HG03066 (cell line): ENCODE data around the gene CTXN1.
"Not testable (repeated sequence)": the region's sequence is repeated elsewhere in the genome, so short reads cannot be mapped to it uniquely, and the experiment has no call there.

ENCODE experiments used
- ATAC-seq: cut with Tn5 transposase; IDR thresholded peaks from one replicate; pipeline ENCODE4 v1.9.1; 2021; ENCODE audit warnings: low read depth; ENCODE audit not compliant: unreplicated experiment

Gene CTXN1

DNA sequence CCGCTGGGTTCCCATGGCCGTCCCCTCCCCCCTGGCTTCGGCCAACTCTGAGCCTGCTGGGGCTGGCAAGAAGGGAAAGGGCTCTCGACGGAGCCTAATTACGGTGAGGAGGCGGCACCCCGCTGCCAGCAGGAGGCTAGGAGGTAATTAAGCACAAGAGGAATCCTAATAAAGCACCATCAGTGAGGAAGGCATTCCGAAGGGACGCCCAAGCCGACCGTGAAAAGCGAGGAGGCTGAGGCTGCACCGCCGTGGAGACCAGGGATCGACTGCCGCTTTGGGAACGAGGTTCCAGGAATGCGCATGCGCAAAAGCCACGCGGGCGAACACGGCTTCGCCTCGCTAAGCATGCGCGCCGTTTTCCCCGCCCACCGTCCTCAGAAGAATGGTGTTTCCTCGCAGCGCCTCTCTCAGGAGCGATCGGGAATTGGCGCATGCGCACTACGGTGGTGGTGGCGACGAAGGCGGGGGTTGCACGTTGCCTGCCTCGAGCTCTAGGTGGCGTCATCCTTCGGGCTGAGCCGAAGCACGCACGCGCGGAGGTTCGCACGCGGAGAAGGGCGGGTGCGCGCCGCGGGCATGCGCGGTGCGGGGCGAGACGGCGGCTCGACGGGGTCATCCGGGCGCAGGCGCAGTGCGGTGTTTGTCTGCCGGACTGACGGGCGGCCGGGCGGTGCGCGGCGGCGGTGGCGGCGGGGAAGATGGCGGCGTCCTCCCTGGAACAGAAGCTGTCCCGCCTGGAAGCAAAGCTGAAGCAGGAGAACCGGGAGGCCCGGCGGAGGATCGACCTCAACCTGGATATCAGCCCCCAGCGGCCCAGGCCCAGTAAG is 22.5 kb downstream of the CTXN1 start, which contains the start of gene MAP2K7:
MAP2K7 (plus strand) TSS at position 634 of the 830 bp plus-strand sequence; CDS start at position 702, 68 bp downstream.
- peak; percentile 74 for ATAC-seq

DNA sequence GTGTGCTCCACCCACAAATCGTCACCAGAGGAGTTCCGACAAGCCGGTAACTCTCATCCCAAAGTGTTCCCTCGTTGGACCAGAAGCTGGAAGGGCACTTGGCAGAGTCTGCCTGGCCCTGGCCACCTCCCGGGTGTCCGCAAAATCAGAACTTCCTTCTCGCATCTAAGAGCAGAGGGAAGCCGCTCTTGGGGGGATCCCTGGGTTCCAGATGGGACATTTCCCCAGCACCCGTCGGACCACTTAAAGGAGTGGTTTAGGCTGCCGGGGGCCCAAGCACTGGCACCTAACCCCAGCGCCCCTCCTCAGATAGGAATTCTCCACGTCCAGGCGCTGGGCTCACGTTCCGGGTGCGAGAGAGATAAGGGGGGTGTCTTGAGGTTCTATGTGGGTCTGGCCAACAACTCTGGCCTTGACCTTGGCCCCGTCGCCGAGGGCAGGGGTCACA is 23.1 kb downstream of the CTXN1 start:
- no peak for ATAC-seq

DNA sequence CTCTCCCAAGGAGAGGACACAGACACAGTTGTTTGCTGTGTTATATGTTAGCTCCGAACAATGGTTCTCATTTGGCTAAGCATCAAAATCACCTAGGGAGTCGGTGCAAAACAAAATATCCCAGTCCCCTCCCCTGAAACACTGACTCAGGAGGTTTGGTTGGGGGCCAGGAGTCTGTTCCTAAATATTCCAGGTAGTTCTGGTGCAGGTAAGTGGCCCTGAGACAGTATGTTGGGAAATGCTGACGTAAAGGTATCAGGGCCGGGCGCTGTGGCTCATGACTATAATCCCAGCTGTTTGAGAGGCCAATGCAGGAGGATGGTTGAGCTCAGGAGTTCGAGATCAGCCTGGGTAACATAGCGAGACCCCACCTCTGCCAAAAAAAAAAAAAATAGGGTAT is 24.6 kb downstream of the CTXN1 start:
- ATAC-seq = no peak

DNA sequence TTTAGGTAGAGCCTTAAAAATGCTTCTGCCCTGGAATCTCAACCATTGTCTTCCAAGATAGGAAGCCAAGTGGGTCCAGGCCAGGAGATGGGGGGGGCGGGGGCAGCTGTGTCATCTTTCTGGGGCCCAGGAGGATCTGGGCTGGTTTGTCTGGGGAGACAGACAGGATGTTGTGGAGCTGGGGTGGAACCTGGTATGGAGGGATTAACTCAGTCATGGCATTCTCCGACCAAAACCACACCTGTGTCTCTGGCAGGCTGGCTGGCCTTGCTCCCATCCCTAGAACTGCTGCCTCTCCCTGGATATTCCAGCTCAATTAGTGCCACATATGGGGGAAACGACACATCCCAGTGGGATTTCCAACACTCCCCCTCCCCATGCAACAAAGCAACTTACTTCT is 25.0 kb downstream of the CTXN1 start:
- no peak for ATAC-seq

DNA sequence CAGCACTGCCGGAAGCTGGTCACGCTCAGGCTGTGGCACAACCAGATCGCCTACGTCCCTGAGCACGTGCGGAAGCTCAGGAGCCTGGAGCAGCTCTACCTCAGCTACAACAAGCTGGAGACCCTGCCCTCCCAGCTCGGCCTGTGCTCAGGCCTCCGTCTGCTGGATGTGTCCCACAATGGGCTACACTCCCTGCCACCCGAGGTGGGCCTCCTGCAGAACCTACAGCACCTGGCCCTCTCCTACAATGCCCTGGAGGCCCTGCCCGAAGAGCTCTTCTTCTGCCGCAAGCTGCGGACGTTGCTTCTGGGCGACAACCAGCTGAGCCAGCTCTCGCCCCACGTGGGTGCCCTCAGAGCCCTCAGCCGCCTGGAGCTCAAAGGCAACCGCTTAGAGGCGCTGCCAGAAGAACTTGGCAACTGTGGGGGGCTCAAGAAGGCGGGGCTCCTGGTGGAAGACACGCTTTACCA is 25.5 kb downstream of the CTXN1 start:
- no peak for ATAC-seq

DNA sequence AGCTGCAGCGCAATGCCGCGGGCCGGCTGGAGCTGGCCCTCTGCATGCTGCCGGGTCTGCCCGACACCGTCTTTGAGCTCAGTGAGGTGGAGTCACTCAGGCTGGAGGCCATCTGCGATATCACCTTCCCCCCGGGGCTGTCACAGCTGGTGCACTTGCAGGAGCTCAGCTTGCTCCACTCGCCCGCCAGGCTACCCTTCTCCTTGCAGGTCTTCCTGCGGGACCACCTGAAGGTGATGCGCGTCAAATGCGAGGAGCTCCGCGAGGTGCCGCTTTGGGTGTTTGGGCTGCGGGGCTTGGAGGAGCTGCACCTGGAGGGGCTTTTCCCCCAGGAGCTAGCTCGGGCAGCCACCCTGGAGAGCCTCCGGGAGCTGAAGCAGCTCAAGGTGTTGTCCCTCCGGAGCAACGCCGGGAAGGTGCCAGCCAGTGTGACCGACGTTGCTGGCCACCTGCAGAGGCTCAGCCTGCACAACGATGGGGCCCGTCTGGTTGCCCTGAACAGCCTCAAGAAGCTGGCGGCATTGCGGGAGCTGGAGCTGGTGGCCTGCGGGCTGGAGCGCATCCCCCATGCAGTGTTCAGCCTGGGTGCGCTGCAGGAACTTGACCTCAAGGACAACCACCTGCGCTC is 26.1 kb downstream of the CTXN1 start:
- no peak for ATAC-seq

DNA sequence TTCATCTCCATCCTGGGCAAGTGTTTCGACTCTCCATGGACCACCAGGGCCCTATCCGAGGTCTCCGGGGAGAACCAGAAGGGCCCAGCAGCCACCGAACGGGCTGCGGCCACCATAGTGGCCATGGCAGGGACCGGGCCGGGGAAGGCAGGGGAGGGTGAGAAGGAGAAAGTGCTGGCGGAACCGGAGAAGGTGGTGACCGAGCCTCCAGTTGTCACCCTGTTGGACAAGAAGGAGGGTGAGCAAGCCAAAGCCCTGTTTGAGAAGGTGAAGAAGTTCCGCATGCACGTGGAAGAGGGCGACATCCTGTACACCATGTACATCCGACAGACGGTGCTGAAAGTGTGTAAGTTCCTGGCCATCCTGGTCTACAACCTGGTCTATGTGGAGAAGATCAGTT is 27.0 kb downstream of the CTXN1 start:
- no peak for ATAC-seq

DNA sequence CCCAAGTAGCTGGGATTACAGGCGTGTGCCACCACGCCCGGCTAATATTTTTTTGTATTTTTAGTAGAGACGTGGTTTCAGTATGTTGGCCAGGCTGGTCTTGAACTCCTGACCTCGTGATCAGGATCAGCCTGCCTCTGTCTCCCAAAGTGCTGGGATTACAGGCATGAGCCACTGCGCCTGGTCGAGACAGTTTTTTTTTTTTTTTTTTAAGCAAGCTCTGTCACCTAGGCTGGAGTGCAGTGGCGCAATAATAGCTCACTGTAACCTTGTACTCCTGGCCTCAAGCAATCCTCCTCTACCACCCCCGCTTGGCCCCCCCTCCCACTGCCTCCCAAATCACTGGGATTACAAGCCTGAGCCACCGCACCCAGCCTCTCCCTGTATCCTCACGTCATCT is 28.6 kb downstream of the CTXN1 start:
- ATAC-seq = no peak

DNA sequence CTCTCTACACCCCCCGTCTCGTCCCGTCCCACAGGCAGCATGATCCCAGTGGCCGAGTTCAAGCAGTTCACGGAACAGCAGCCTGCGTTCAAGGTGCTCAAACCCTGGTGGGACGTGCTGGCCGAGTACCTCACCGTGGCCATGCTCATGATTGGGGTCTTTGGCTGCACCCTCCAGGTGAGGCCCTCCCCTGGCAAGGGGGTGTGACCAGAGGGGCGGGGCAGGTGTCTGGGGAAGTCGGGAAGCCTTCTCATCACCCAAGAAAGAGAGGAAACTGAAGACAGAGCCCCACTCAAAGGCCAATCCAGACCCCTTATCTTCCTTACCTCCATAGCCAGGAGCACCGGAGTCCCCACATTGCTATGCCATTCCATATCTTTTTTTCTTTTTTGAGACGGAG is 30.4 kb downstream of the CTXN1 start:
- ATAC-seq = no peak

DNA sequence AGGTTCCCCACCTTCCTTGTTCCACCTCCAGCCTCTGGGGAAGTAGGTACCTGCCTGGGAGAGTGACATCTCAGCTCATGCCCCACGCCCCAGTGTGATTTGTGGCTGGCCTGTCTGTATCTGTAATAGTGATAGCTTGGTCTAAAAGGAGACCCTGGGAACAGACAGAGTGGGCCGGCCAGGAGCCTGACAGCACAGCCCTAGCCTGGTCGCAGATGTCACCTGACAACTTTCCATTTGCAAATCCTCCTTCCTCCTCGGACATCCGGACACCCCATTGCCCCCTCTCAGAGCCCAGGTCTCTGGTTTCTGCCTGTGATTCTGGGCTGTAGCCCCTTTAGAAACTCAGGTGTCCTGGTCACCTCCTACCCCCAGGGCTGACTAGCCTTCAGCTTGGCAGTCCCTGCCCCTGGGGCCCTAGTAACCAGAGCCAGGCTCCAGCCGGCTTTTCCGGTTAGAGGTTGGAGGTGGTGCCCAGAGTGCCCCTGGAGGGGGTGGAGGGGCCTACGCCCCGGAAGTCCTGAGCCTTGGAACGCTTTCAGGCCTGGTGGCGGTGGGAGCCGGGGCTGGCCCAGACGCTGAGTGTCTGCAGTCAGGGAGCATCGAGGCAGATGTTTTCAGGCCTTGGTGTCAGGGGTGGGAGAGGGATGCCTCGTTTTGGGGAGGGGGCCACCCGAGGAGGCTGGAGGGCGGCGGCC is 31.2 kb downstream of the CTXN1 start:
- ATAC-seq = no peak

DNA sequence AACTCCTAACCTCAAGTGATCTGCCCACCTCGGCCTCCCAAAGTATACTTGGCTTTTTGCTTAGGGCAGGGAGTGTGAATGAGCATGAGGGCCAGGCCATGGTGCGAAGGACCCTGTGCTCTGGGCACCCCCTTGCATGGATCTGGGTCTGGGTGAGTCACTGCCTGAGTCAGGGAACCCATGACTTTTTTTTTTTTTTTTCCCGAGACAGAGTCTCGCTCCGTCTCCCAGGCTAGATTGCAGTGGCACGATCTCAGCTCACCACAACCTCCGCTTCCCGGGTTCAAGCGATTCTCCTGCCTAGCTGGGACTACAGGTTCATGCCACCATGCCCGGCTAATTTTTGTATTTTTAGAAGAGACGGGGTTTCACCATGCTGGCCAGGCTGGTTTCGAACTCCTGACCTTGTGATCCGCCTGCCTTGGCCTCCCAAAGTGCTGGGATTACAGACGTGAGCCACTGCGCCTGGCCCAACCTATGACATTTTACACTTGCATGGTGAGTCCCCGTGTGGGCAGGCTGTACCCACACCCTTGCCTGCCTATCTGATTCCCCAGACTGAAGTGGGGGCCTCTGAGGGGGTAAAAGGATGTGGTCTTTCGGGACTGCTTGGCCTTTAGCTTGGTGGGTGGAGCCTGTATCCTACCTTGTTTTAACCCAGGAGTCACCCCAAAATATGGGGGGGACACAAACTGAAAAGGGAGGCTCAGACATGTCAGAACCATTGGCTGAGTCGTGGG is 32.4 kb downstream of the CTXN1 start:
- not testable (repeated sequence) for ATAC-seq

DNA sequence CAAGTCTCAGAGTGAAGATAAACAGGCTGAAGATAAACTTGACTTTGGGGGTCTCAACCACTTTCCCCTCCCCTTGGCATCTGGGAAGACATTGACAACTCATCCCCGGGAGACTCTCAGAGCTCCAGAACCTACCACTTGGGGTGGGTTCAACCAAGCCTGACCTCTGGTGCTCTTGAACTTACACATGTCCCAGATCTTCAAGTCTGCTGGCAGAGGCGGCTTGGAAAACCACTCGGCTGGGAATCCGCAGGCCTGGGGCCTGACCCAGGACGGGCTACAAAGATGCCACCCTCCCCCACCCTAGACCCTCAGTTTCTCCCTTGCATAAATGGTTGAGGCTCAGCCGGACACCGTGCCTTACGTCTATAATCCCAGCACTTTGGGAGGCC is 37.1 kb downstream of the CTXN1 start:
- ATAC-seq = no peak

DNA sequence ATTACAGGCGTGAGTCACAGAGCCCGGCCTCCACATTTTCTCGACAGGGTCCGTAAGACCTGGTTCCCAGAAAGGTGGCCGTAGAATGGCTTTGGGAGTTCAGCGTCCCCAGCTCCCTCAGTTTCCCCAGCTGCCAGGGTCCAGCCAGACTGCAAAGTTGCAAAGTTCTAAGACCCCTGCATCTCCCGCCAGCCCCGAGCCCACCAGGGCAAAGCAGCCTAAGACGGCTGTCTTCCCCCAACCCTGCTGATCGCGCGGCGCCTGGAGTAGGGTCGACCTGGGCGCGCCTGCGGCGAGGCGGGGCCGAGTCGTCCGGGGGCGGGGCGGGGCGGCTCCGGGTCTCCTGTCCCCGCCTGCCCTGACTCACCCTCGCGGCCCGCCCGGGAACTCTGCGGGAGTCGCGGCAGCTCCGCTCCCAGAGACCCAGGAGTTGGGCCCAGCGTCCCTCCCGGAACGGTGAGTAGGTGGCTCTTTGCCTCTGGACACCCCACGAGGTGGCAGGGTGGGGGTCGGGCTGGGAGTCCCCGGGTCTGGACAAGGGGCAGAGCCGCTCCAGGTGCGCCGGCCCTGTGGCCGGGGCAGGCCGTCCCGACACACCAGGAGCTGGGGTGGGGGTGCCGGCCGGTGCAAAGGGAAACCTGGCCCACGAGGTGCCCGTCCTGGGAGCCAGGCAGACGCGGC is 37.6 kb downstream of the CTXN1 start, which contains the start of gene LRRC8E:
LRRC8E (plus strand) TSS at position 366 of the 681 bp plus-strand sequence. CDS start 7,094 bp downstream, outside the sequence.
- ATAC-seq = no peak

DNA sequence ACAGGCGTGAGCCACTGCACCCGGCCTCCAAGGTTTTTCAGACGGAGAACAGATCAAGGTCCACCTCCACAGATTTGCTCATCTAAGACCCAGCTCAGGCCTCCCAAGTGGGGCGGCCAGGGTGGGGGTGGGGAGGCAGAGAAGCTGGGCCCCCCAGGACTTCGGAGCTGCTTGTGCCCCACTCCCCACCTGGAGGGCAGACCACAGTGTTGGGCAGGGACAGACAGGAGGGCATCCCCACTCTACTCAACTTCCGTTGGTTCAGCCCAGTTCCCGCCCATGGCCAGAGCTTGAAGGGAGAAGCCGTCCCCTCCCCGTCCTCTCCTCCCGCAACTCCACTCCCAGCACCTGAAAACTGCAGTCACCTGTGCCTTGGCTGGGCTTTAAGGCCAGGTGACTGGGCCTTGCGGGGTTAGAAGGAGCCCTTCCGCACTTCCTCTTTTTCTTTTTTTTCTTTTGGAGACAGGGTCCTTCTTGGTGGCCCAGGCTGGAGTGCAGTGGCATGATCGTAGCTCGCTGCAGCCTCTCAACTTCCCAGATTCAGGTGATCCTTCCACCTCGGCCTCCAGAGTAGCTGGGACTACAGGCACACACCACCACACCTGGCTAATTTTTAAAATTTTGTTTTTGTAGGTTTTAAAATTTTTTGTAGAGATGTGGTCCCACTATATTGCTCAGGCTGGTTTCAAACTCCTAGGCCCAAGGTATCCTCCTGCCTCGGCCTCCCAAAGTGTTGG is 38.4 kb downstream of the CTXN1 start:
- ATAC-seq = no peak

DNA sequence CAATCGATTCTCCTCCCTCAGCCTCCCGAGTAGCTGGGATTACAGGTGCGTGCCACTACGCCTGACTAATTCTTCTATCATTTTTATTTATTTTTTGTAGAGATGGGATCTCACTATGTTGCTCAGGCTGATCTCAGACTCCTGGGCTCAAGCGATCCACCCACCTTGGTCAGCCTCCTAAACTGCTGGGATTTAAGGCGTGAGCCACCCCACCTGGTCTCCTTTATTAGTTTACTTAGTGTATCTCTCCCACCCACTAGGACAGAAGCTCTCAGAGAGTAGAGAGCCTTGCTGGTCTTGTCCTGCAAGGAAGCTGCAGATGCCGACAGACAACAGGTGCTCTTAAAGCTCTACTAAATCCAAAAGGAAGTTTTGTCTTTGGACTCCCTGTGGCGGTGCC is 40.1 kb downstream of the CTXN1 start:
- ATAC-seq = no peak

DNA sequence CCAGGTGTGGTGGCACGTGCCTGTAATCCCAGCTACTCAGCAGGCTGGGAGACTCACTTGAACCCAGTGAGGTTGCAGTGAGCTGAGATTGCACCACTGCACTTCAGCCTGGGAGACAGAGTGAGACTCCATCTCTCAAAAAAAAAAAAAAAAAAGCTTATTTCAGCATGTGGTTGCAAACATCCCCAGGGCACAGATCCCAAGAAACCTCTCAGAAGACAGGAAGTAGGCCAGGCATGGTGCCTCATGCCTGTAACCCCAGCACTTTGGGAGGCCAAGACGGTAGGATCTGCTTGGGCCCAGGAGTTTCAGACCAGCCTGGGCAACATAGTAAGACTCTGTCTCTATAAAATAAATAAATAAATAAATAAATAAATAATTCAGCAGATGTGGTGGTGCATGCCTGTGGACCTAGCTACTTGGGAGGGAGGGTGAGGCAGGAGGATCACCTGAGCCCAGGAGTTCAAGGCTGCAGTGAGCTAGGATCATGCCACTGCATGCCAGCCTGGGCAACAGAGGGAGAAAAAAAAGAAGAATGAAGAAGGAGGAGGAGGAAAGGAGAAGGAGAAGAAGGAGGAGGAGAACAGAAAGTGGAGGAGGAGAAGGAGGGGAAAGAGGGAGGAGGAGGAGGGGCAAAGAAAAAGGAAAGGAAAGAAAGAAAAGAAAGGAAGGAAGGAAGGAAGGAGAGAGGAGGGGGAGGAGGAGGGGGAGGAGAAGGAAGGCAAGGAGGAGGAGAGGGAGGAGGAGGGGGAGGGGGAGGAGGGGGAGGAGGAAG is 42.0 kb downstream of the CTXN1 start:
- no peak for ATAC-seq

DNA sequence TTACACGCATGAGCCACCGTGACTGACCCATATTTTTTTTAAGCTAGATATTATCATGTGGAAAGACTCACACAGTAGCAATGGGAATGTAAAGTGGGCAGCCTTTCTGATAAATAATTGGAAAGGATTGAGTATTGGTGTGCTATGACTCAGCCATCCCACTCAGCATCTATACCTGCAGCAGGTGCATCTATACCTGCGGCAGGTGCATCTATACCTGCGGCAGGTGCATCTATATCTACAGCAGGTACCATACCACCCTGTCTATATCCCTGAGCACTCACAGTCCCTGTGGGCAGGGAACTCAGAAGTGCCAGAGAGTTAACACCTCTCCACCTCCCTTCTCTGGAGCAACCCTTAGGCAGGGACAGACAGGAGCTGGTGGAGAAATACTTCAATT is 42.8 kb downstream of the CTXN1 start:
- ATAC-seq = no peak

DNA sequence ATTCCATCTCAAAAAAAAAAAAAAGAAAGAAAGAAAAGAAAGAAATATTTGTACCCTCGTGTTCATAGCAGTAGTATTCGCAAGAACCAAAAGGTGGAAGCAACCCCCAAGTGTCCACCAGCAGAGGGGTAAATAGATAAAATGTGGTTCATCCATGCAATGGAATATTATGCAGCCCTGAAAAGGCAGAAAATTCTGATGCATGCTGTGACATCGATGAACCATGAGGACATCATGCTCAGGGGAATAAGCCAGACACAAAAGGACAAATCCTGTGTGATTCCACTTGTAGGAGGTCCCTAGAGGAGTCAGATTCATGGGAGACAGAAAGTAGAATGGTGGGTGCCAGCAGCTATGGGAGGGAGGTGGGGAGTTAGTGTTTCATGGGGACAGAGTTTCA is 44.0 kb downstream of the CTXN1 start:
- no peak for ATAC-seq

DNA sequence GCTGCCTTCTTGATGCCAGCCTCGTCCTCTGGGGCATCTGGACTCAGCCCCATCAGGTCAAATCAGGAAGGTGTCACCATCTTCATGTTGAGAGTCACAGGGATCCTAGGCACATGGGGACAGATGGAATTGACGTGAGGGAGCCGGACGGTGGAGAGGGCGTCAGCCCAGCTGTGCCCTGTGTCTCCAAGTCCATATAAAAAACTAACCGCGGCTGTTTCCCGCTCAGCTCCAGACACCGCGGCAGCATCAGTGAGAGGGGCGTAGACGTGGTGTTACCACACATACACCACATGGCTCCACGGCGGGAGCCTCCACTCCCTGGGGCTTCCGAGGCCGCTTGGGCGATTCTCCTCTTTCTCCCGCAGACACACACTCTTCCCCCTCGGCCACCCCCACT is 46.1 kb downstream of the CTXN1 start:
- ATAC-seq = no peak
